ENCODE data around the gene MRPL37. TPM values are rescaled to one million over a fixed set of nuclear protein-coding genes. Genes with fewer than 3 reads are reported as not detected.
A peak's percentile ranks its signal among the peaks of the same experiment; 100 is the strongest.
"Not testable (repeated sequence)": the region's sequence is repeated elsewhere in the genome, so short reads cannot be mapped to it uniquely, and the experiment has no call there.

MRPL37 gene
- total RNA-seq, 2 donors from 2014 or later, result 40.9 to 41.9 TPM

GRCh38 chr1:54207896-54208295 is 7.9 kb downstream of the MRPL37 start:
- intact Hi-C loops (cut with DNase I), result not testable (repeated sequence)

GRCh38 chr1:54212872-54213271 is 12.9 kb downstream of the MRPL37 start:
- no peak for DNase-seq (ENCODE audit: low spot score)
- intact Hi-C loops (cut with DNase I), result no loop called here

More at GRCh38 chr1:54207896-54208295, 7.9 kb downstream of the MRPL37 start:
- DNase-seq (ENCODE audit: low spot score), result not testable (repeated sequence)

- intact Hi-C loops (cut with DNase I), result no loop called here
- no peak for DNase-seq (ENCODE audit: low spot score)
Measured at GRCh38 chr1:54215523-54215922, 15.6 kb downstream of the MRPL37 start.

DNA sequence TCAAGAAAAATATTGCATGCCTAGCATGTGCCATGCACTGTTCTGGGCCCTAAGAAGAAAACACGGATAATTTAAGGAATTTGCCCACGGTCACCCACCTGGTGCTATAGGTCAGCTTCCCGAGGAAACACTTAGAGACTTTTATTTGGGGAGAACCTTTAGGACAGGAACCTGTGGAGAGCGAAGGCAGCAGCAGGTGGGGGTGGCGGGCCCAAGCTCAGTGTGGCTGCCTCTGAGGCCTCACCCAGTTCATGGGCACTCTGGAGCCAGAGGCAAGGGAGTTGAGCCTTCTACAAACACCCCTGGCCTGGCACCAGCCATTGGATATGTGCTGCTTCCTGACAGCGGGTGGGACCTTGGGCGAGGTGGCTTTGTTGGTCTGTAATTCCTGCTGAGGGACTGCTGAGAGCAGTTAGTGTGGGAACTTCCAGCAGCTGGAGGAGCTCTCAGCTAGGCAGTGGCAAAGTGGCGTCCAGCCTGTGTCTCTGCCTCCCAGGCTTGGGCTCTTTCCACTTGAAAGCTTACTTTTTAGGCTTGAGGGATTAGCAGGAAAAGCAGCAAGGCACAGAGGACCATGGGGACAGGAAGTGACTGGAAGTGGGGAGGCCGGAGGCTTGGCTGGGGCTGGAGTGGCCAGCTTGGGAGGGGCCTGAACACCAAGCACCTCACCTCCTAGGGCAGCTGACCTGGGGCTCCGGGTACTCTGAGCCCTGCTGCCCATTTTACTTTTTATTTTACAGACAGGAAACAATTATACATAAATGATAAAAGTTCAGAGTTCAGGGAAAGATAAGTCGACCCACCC is 19.1 kb downstream of the MRPL37 start:
- intact Hi-C loops (cut with DNase I), result no loop called here
- no peak for DNase-seq (ENCODE audit: low spot score)

DNA sequence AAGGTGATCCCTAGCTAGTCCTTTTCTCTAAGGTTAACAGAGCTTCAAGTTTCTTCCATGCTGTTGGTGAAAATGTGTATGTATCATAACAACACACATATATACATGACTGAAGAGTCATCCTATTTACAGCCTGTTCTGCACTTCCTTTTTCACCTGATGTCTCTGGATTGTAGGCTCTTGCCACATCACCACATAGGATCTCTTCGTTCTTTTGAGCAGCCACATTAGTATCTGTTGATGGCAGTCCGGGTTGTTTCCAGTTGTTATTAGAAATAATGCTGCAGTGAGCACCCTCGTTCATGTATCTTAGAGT is 19.7 kb downstream of the MRPL37 start:
- intact Hi-C loops (cut with DNase I), result no loop called here
- no peak for DNase-seq (ENCODE audit: low spot score)

DNA sequence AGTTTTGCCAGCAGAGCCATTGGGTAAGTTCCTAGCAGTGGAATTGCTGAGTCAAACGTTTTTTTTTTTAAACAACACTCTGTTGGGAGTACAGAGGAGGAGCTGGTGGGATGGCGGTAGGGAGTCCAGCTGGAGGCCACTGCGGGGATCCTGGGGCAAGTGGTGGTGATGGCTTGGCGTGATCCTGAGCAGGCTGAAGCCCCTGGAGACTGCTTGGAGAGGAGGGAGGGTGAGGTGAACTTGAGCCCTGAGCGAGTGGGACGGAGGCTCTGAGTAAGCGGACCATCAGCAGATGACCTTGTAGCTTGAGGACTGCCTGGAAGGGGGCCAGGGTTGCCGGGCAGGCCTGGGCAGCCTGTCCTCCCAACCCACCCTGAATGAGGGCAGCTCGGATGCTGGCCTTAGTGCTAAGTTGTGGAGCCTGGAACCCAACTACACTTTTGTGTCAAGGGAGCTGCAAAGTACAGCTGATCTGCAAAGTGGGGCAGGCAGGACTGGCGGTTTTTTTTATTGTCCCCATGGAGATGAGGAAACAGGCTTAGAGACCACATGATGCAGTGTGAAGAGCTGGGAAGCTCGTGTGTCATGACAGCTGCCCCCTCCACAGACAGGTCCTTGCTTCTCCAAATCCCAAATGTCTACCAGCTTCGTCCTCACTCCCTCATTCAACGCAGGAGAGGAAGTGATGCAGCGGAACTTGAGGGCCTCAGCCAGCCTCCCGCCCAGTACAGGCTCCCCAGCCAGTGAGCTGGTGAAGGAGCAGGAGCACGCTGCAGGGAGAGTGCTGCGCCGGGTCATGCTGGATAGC is 20.2 kb downstream of the MRPL37 start:
- intact Hi-C loops (cut with DNase I), result no loop called here
- peak; percentile 92 for DNase-seq (ENCODE audit: low spot score)

GRCh38 chr1:54221113-54221834 is 21.3 kb downstream of the MRPL37 start:
- DNase-seq (ENCODE audit: low spot score), result no peak
- intact Hi-C loops (cut with DNase I), result no loop called here

- no peak for DNase-seq (ENCODE audit: low spot score)
Measured at GRCh38 chr1:54221867-54222484, 22.0 kb downstream of the MRPL37 start.

DNA sequence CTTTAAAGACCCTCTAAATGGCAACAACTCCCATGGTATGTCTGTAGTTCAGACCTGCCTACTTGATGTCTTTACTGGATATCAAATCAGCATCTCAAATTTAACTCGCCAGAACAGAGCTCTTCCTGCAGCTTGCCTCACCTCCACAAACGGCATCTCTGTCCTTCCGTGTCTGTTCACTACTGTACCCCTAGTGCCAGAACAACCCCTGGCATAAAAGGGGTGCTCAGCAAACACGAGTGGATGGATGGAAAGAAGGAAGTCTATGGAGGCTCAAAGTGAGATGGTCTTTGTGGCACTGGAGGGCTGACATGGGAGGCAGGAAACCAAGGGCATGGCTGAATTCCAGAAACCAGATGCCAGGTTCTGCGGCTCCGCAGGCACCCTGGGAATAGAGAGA is 22.7 kb downstream of the MRPL37 start:
- intact Hi-C loops (cut with DNase I), result no loop called here
- no peak for DNase-seq (ENCODE audit: low spot score)

More at GRCh38 chr1:54221867-54222484, 22.0 kb downstream of the MRPL37 start:
- intact Hi-C loops (cut with DNase I), result no loop called here

GRCh38 chr1:54223441-54224202 is 23.7 kb downstream of the MRPL37 start:
- DNase-seq (ENCODE audit: low spot score), result no peak
- intact Hi-C loops (cut with DNase I), result no loop called here

GRCh38 chr1:54224233-54224632 is 24.3 kb downstream of the MRPL37 start:
- no peak for DNase-seq (ENCODE audit: low spot score)
- intact Hi-C loops (cut with DNase I), result no loop called here

DNA sequence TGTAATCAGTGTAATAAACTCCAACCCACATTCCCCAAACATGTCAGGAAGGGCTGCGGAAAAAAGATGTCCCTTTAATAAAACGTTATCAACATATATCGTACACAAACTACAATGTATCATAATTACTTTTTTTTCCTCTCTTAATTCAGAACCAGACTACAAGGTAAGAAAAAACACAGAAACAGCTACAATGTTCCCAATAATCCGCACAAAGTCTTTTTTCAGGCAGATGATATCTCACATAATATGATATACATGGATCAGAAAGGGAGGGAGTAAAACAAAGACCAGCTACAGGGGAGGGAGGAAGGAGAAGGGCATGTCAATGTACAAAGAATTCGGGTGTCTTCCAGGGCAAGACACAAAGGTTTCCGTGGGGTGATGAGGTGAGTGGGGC is 25.4 kb downstream of the MRPL37 start:
- intact Hi-C loops (cut with DNase I), result no loop called here

DNA sequence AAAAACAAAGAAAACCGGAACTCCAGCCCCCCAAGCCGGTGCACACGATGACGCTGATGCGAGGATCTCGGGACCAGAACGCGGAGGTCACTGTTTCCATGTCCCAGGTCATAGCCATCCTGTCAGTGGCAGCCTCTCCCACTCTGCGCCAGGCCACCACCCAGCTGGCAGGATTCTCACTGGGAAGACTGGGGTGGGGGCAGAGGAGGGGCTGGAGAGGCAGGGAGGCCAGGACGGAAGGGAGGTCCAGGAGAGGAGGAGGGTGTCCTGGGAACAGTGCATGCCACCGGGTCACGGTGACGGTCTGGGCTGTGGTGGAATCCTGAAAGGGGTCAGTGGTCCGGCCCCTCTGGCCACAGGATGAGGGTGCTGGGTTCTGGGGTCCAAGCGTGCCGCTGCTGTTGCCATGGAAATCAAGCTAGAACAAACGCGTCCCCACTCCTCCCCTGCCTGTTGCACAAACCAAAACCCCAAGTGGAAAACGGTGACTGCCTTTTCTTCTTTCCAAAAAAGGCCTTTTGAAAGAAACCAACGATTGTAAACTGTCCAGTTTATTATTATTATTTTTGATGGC is 26.1 kb downstream of the MRPL37 start:
- no peak for DNase-seq (ENCODE audit: low spot score)
- intact Hi-C loops (cut with DNase I), result no loop called here

More for the DNA sequence above, 25.4 kb downstream of the MRPL37 start:
- no peak for DNase-seq (ENCODE audit: low spot score)

- intact Hi-C loops (cut with DNase I), result no loop called here
- DNase-seq (ENCODE audit: low spot score), result peak; percentile 81
Measured at GRCh38 chr1:54227091-54227602, 27.2 kb downstream of the MRPL37 start.

- peak; percentile 51 for DNase-seq (ENCODE audit: low spot score)
- intact Hi-C loops (cut with DNase I), result no loop called here
Measured at GRCh38 chr1:54227891-54228310, 27.9 kb downstream of the MRPL37 start.

DNA sequence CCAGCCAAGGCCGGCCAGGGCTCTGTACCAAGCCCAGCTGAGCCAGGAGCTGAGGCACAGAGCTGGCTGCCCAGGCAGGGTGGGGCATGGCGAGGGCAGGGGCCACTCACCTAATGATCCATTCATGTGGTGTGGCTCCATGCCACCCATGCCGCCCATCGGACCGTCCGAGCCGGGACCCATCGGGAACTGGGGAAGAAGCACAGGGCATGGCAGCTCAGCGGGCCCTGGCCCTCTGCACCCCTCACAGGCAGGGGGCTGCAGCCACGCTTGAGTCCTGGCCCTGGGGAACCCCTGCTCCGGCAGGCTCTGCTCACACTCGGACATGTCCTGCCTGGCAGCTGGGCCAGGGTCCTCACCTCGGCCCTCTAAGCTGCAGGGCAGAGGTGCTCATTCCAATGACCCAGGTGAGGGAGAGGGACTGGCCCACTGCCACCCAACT is 28.7 kb downstream of the MRPL37 start:
- peak; percentile 67 for DNase-seq (ENCODE audit: low spot score)
- intact Hi-C loops (cut with DNase I), result no loop called here

- intact Hi-C loops (cut with DNase I), result no loop called here
Measured at GRCh38 chr1:54229281-54229891, 29.4 kb downstream of the MRPL37 start.

More at GRCh38 chr1:54229281-54229891, 29.4 kb downstream of the MRPL37 start:
- DNase-seq (ENCODE audit: low spot score), result peak; percentile 84

All from posterior vena cava (tissue), 2 donors.